HG02852 (cell line): Measurements from ENCODE around the gene CENPO.

Experiments used
- ATAC-seq: cut with Tn5 transposase; IDR thresholded peaks from one replicate; pipeline ENCODE4 v1.9.1; 2021; ENCODE audit warnings: mild to moderate bottlenecking, moderate library complexity; ENCODE audit not compliant: unreplicated experiment

Gene CENPO, protein sequence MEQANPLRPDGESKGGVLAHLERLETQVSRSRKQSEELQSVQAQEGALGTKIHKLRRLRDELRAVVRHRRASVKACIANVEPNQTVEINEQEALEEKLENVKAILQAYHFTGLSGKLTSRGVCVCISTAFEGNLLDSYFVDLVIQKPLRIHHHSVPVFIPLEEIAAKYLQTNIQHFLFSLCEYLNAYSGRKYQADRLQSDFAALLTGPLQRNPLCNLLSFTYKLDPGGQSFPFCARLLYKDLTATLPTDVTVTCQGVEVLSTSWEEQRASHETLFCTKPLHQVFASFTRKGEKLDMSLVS

DNA sequence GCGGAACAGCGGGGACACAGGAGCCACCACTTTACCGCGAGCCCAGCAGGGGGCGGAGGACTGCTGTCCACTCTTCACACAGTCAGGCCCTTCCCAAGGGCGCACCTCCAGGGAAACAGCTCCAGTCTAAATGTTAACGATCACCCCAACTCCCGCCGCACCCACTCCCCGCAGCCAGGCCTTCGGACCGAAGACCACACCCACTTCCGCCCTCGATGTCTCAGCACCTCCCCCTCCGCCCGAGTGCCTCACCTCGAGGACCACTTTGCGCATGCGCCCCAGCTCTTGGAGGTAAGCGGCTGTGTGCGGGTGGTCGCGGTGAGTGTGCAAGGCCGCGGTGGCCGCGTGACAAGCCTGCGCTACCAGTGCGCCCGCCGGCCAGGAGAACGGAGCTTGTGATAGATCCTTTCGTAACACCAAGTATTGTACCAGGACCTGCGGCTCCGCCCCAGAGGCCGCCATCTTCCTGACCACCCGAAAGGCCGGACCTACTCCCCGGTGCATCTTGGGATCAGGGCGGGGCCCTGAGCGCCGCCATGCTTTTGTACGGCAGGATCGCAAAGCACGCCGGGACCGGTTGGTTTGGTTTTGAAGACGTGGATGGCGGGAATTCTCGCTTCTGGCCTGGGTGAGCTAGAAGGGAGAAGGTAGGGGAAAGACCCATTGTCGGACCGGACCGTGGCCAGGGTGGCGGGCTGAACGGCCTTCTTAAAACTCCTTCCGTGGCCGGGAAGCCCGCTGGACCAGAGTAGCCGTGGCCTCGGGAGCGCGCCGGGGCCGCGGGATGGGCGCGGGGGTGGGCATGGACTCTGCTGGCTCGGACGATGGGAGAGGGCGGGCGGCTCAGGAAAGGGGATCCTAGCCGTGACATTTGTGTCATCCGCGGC lies at the start of gene CENPO, which contains the start of gene PTRHD1:
Gene CENPO (plus strand): TSS at position 552 of the 887 bp plus-strand sequence. CDS start 495 bp downstream, outside the sequence.
Gene PTRHD1 (minus strand): TSS at position 518 of the 887 bp plus-strand sequence. CDS start 14 bp downstream, at position 504.
- peak; percentile 92 for ATAC-seq

DNA sequence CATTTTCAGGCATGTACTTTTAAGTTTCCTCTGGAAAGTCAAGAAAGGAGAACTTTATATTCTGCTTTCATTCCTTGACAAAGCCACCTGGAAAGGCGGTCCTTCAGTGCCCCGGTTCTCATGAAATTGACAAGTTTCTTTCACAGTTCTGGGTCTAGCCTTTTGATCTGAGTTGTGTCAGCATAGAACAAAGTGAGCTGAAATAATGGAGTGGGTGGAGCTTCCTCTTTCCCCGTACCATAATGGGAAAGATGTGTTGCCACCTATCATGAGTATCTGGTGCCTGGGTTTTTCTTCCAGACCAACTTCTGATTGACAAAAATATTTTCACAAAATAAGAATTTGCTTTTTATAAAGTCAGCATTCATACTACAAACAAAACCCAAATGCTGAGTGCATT lies 49.3 kb upstream of the CENPO start:
- ATAC-seq = no peak

DNA sequence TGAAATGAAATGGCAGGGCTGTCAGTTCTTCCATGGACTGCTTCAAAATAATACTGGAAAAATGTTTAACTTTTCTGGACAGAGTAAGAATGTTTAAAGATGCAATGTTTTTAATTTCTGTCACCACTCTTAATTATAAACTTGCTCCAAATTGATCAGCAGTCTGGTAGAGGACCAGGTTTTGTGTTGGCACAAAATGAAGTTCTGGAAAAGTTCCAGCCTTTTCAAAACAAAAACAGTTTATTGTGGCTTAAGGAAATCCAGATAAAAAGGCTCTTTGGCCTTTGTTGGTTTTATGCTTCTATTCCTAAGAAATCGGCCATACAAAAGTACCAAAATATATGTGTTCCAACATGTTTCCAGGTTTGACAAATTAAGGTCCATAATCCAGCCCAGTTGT lies 48.9 kb upstream of the CENPO start:
- no peak for ATAC-seq

DNA sequence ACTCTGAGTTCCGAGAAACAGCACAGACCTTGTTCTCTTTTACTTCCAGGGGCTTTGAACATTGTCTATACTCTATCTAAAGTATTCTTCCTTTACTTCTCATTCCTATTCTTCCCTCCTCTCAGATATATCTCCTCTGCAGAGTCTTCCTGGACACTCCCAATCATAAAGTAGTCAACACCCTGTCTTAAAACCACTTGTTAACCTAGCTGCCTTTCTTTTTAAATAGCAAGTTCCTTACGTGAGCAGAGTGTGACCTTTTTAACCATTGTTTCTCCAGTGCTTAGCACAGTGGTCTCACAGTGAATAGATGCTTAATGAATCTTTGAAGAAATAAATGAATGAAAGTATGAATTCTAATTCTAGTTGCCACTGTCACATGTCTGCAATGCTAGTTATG lies 47.4 kb upstream of the CENPO start:
- ATAC-seq = no peak

DNA sequence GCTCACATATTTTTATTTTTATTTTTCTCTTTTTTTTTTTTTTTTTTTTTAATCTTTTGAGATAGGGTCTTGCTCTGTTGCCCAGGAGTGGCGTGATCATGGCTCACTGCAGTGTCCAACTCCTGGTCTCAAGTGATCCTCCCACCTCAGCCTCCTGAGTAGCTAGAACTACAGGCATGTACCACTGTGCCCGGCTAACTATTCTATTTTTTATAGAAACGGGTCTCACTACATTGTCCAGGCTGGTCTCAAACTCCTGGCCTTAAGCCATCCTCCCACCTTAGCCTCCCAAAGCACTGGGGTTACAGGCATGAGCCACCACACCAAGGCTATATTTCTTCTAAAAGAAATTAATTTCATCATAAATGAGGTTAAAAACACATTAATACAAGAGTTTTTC lies 45.9 kb upstream of the CENPO start:
- no peak for ATAC-seq

DNA sequence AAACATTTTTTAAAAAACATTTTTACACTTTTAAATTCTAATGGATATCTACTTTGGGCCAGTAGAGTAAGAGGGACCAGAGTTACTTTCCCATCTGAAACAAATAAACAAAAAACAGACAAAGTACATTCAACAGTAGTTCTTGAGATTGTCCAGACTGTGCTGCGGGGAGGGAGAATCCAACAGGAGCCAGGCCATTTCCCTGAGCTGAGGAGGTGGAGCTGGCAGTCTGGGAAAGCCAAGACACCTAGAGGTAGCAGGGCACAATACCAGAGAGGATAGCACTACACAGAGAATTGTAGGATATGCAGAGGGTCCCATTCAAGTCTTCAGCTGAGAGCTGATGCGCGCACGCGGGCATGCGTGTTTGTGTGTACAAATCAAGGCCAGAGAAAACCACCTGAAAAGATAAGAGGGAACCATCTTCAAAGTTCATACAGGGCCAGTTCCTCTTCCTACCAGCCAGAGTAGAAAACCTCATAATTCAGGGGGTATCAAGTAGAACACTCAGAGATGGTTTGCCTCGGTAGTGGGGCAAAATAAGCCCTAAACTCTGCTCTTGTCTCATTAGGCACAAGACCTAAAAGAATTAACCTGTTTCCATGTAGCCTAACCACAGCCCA lies 44.0 kb upstream of the CENPO start:
- ATAC-seq = no peak

DNA sequence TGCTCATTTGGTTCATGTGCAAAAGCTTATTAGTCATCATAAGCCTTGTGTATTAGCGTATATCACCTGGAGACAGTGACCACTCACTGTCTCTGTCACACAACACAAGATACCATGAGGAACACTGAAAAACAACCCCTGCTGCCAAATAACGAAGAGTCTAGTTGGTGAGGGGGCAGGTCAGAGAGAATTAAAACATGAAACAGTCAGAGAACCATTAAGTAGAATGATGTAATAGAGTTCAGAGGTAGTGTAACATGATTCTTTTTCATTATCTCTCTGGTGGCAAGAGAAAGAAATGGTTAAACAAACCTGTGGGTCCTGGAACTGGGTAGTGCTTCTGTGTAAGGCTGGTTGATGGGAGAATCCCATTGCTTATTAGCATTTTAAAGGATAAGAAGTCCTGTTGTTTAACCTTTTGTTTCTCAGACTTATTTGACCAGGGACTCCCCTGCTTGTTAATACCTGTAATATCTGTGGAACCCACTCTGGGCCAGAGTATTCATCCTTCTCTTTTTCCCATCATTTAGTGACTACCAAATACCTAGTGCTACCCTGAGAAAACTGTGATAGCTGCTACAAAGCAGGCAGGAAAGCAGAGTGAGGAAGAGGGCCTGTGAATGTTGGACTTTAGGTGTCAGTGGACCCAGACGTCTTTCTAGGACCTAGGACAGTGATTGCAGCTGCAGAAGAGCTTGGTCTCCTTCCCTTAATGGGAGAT lies 38.1 kb upstream of the CENPO start:
- no peak for ATAC-seq

DNA sequence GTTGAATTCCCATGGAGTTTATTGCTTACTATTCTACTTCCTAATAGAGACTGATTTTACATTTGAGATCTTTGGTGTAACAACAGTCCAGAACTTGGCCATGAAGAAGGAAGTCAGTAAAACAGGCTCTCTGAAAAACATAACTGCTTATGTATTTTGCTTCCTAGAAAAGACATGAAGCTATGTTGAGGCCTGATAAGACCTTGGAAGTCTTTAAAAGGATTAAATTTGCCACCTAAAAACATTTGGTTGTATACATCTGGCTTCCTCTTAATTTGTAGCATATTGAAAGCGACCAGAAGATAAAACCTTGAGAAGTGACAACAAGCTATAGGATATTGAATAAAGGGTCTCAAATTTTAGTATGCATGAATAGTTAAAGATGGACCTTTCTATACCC lies 36.4 kb upstream of the CENPO start:
- no peak for ATAC-seq

DNA sequence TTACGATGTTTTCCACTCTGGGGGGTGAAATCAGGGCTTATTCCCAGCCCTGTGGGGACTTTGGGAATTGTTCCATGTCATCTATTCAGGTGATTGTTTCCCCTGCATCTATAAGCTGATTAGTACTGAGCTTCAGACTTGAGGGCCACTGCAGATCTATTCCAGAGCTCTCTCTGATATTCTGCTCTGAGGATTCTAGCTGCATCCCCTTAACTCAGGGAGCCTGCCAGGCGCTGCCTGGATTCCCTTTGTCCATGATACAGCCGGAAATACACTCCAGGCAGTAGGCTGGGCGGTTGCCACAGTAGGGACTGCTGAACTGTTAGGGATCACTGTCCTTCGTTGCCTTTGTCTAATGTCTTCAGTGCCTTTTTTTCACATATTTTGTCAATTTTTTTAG lies 31.4 kb upstream of the CENPO start:
- no peak for ATAC-seq

DNA sequence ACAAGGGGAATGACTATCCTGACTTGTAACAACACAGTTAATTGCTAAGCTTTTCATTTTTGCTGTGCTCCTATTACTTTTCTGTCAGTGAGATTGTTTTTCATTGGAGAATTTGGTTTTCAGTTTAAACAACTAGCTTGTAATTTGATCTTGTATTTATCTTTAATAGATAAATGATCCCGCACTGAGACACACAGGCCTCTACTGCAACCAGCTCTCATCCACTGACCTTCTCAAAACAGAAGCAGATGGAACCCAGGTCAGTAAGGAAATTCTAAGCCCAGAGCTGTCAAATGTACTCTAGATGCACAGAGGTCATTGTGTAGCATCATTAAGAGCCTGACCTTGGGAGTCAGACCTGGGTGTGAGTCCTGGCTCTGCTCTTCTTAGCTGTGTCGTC lies 30.7 kb upstream of the CENPO start:
- ATAC-seq = no peak

DNA sequence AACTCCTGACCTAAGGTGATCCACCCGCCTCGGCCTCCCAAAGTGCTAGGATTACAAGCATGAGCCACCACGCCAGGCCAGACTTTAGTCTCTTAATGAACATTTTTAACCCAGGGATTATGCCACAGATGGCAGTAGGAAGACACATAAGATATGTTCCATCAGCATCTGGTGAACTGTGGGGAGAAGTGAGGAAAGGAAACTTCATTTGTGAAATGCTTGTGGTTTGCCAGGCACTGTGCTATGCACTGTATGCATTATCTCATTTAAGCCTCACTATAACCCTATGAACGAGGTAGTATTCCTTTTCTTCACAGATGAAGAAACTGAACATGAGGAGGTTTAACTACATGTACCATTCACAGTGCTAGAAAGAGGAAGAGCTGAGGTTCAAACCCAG lies 29.4 kb upstream of the CENPO start:
- ATAC-seq = no peak

DNA sequence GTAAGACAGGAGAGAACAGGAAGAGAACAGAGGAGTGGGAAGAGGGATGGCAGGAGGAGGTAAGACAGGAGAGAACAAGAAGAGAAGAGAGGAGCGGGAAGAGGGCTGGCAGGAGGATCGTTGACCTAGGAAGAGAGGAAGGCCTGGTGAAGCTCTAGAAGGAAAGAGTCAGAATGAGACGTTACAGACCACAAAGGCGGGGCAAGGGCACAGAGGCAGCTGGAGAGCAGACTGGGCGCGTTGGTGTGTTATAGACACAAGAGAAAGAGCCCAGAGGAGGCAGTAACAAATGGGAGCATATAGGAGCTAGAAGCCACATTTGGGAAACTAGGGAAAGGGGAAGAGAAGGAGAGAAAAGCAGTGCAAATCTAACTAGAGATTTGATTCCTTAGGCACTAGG lies 26.6 kb upstream of the CENPO start:
- no peak for ATAC-seq

DNA sequence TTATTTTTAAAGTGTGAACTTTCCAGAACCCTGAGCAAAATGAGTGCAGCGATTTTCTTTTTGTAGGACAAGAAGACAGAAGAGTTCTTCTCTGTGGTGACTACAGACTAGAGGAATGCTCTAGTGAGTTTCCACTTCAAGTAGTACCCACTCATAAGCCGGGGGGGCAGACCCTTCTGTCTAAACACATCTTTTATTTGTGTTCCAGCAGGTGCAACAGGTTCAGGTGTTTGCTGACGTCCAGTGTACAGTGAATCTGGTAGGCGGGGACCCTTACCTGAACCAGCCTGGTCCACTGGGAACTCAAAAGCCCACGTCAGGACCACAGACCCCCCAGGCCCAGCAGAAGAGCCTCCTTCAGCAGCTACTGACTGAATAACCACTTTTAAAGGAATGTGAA lies 25.2 kb upstream of the CENPO start:
- ATAC-seq = no peak

DNA sequence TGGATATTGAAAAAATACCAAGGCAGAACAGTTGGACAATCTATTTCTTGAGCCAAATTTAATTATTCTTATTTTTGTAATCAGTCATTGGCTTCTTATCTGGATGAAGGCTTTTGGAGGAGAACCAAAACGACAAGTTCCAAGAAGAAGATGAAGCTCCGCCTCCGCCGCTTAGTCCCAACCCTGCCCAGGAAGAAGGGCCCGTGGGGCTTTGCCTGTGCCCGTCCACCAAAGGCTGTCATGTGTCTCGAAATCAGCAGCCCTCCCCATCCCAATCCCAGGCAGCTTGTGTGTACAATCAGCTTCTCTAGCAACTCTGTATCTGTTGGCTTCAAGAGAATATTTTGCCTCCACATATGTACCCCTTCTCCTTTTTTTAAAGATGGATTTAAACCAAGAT lies 24.6 kb upstream of the CENPO start:
- no peak for ATAC-seq

DNA sequence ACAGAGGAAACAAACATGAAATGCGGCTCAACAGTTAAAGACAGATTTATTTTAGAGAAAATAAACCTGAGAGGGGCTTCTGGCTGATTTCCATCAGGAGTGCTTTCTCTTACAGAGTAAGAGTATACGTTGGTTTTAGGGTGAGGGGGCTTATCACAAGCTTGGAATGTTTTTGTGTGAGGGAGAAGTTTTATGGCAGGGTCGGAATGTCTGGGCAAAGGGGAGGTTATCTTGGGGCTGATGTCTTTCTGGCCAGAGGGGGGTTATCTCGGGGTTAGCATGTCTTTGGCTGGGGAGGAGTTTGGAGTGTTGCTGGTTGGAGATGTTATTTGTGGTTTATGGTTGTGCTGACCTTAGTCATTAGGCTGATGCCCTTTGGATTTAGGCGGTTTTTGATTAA lies 22.2 kb upstream of the CENPO start:
- no peak for ATAC-seq

DNA sequence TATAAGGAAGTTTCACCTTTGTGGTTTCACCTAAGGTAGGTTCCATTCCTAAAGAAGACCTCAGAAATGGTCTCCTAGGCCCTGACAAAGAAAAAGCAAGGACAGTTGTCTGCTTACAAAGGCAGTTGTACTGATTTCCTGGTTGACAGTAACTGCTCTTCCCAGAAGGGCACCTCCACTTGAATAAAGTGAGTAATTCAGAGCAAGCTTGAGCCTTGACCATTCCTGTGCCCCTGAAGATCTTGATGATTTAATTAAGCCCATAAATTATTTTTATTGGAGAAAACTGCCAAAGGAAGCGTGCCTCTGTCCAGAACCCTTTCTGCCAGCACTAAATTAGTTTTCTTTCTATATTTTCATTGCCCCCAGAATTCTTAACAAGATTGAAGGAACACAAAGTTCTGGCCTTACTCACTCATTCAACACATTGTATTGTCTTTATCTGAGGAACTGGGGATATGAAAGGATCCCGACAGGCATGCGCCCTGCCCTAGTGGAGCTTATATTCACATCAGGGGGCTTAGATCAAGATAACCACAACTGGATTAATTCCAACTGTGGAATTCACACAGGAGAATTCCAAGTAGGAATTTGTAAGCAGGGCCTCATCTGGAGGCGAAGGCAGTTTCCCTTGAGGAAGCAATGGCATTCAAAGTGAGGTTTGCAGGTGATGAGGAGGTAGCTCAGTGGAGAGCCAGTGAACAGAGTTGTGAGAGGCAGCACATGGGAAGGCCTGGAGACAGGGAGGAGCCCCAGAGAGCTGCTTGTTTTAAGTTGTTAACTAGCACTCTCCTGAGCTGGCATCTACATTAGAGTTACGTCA lies 21.2 kb upstream of the CENPO start:
- no peak for ATAC-seq

DNA sequence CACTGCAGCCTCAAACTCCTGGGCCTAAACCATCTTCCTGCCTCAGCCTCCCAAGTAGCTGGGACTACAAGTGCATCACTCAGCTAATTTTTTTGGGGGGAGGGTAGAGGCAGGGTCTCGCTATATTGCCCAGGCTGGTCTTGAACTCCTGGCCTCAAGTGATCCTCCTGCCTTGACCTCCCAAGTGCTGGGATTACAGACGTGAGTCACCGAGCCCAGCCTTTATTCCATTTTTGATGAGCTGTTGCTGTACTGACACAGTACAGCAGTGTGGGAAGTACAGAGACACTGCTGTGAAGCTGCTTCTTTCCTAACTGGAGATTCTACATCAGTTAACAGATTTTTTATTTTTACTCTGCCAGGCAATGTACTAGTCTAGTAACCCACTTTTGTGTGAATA lies 18.9 kb upstream of the CENPO start:
- no peak for ATAC-seq

DNA sequence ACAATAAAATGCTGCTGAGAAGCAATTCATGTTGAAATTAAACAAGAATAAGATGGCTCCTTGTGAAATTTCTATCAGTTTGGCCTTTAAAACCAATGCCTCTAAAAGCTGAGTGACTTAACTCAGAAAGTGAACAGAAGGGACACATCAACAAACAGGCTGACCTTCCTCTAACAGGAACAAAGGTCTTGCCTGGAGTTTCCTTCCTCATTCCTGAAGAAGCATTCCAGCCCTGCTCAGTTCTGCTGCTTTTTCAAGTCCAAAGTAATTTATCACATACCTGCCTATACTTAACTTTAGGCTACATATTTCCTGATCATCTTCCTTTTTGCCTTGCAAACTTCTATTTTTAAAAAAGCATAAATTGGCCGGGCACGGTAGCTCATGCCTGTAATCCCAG lies 14.1 kb upstream of the CENPO start:
- no peak for ATAC-seq

DNA sequence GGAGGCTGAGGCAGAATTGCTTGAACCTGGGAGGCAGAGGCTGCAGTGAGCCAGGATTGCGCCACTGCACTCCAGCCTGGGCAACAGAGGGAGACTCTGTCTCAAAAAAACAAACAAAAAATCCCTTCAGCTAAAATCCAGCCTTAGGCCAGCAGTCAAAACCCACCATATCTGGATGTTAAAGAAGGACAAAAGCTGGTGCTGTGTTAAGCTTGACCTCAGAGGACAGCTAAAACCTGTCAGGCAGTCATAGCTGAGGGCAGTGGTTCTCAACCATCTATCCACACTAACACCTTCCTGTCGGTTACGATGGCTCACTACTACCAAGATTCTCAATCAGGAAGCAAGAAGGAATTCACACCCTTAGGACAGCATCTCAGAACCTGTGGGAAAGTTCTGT lies 9.6 kb upstream of the CENPO start:
- ATAC-seq = no peak

DNA sequence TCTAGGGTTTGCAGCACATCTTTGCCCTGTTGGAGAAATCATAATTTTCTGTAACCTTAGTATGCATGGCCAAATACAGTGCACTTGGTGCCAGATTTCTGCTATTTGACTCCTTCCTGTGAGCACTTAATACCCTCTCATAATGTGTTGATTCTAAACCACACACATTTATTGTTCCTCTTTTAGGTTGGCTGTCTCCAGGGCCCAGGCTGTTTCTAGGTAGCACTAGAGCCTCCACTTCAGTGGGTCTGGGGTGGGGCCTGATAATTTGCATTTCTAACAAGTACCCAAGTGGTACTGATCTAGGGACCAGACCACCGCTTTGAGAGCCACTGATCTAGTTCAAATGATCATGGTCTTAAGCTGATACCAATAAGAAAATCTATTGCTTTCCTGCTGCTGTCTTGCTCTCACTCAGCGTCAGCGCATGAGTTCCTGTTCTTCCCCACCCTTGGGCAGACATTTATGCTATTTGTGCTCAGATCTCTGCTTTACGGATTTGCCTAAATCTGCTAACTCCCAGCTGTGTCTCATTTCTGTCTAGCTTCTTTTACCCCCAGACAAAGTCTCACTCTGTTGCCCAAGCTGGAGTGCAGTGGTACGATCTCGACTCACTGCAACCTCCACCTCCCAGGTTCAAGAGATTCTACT lies 7.4 kb upstream of the CENPO start:
- ATAC-seq = peak; percentile 85
